ENCODE data around the gene COQ2. TPM values are rescaled to one million over a fixed set of nuclear protein-coding genes. Genes with fewer than 3 reads are reported as not detected.
A peak's percentile ranks its signal among the peaks of the same experiment; 100 is the strongest.

COQ2 gene
- total and polyA plus RNA-seq, 2 experiments from 2014 or later, result 21.1 to 25.3 TPM

DNA sequence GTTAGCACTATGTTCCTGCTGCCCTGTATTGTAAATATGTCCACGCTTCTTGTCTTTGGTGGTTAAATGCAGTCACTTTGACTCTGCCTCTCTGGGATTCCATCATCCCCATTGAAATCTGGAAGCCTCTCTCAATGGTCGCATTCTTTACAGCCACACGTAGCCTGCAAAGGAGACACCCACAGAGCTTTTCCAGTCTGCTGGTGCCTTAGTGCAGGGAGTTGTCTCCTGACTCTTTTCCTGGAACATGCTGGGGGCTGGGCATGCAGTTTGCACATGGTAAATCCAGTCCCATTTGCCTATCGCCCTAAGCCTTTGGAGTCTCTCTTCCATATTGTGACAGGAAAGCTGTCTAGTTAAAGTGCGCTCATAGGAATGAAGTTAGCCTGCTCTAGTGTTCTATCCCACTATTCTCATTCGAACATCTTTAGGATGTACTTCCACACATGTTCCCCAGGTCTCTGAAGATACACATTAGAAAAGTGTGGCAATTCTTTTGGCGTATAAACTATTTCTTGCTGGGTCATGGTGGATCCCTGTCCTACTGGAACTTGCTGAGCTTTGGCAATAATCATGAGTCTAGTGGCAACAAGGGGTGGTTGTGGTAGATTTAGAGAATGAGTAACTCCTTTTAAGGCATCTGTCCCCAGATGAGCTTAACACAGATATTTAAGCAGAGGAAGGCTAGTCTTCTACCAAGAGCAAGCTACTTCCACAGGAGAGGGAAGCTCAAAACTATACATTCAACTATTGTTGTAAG is 33.7 kb downstream of the COQ2 start:
- peak; percentile 17 for DNase-seq (ENCODE audit: low spot score)
- peaks cover 8% of the 10 kb centered on the region for H3K27me3 Mint-ChIP-seq (ENCODE audit: insufficient read depth, low read depth, poor library complexity)
- Histone ChIP-seq H3K27me3 (ENCODE audit: insufficient read depth) (no peaks in the 10 kb centered on the region), H3F3A (replicated peaks; ENCODE audit: low read depth) (no peaks in the 10 kb centered on the region), H3K4me2 (no peak overlapping the region), H4K20me1 (replicated peaks; ENCODE audit: insufficient read depth) (no peaks in the 10 kb centered on the region), H3K4me1 (ENCODE audit: insufficient read depth) (no peaks in the 10 kb centered on the region), H3K27ac (ENCODE audit: low read depth) (no peak overlapping the region), H3K36me3 (ENCODE audit: insufficient read depth) (no peaks in the 10 kb centered on the region), H3K79me2 (replicated peaks; ENCODE audit: insufficient read depth) (no peaks in the 10 kb centered on the region), H3K4me3 (no peak overlapping the region), H3K9me2 (ENCODE audit: insufficient read depth) (no peaks in the 10 kb centered on the region), H2AFZ (no peak overlapping the region)
- peaks cover 7% of the 10 kb centered on the region; the same call in 2 of the 3 replicates for H3K4me1 Mint-ChIP-seq
- H3K36me3 Mint-ChIP-seq (ENCODE audit: low read depth), result no peaks in the 10 kb centered on the region
- no peak overlapping the region for H3K4me3 Mint-ChIP-seq
- H3K27ac Mint-ChIP-seq, result peak overlapping the region; percentile 42; the same call in 1 of the 2 replicates
- ATAC-seq, result peak; percentile 46
- no peaks in the 10 kb centered on the region for H3K9me3 Mint-ChIP-seq
- TF ChIP-seq CREB1 (CRISPR knock-in tag; IDR thresholded peaks at IDR 0.05; ENCODE audit: low read depth) (no peak), JUNB (IDR thresholded peaks at IDR 0.05; ENCODE audit: unreplicated experiment) (no peak), STAT1 (IDR thresholded peaks at IDR 0.05; ENCODE audit: unreplicated experiment) (no peak), POLR2AphosphoS5 (IDR thresholded peaks at IDR 0.05; ENCODE audit: low read depth) (no peak), ZNF331 (CRISPR knock-in tag; IDR thresholded peaks at IDR 0.05; ENCODE audit: low read depth) (no peak), NANOG (IDR thresholded peaks at IDR 0.05; ENCODE audit: borderline replicate concordance) (no peak), ZNF114 (CRISPR knock-in tag; IDR thresholded peaks at IDR 0.05) (no peak), EZH2 (IDR thresholded peaks at IDR 0.05; ENCODE audit: low read depth, unreplicated experiment) (no peak), EZH2phosphoT487 (IDR thresholded peaks at IDR 0.05; ENCODE audit: unreplicated experiment) (no peak)
- TF ChIP-seq, protein P1, sequence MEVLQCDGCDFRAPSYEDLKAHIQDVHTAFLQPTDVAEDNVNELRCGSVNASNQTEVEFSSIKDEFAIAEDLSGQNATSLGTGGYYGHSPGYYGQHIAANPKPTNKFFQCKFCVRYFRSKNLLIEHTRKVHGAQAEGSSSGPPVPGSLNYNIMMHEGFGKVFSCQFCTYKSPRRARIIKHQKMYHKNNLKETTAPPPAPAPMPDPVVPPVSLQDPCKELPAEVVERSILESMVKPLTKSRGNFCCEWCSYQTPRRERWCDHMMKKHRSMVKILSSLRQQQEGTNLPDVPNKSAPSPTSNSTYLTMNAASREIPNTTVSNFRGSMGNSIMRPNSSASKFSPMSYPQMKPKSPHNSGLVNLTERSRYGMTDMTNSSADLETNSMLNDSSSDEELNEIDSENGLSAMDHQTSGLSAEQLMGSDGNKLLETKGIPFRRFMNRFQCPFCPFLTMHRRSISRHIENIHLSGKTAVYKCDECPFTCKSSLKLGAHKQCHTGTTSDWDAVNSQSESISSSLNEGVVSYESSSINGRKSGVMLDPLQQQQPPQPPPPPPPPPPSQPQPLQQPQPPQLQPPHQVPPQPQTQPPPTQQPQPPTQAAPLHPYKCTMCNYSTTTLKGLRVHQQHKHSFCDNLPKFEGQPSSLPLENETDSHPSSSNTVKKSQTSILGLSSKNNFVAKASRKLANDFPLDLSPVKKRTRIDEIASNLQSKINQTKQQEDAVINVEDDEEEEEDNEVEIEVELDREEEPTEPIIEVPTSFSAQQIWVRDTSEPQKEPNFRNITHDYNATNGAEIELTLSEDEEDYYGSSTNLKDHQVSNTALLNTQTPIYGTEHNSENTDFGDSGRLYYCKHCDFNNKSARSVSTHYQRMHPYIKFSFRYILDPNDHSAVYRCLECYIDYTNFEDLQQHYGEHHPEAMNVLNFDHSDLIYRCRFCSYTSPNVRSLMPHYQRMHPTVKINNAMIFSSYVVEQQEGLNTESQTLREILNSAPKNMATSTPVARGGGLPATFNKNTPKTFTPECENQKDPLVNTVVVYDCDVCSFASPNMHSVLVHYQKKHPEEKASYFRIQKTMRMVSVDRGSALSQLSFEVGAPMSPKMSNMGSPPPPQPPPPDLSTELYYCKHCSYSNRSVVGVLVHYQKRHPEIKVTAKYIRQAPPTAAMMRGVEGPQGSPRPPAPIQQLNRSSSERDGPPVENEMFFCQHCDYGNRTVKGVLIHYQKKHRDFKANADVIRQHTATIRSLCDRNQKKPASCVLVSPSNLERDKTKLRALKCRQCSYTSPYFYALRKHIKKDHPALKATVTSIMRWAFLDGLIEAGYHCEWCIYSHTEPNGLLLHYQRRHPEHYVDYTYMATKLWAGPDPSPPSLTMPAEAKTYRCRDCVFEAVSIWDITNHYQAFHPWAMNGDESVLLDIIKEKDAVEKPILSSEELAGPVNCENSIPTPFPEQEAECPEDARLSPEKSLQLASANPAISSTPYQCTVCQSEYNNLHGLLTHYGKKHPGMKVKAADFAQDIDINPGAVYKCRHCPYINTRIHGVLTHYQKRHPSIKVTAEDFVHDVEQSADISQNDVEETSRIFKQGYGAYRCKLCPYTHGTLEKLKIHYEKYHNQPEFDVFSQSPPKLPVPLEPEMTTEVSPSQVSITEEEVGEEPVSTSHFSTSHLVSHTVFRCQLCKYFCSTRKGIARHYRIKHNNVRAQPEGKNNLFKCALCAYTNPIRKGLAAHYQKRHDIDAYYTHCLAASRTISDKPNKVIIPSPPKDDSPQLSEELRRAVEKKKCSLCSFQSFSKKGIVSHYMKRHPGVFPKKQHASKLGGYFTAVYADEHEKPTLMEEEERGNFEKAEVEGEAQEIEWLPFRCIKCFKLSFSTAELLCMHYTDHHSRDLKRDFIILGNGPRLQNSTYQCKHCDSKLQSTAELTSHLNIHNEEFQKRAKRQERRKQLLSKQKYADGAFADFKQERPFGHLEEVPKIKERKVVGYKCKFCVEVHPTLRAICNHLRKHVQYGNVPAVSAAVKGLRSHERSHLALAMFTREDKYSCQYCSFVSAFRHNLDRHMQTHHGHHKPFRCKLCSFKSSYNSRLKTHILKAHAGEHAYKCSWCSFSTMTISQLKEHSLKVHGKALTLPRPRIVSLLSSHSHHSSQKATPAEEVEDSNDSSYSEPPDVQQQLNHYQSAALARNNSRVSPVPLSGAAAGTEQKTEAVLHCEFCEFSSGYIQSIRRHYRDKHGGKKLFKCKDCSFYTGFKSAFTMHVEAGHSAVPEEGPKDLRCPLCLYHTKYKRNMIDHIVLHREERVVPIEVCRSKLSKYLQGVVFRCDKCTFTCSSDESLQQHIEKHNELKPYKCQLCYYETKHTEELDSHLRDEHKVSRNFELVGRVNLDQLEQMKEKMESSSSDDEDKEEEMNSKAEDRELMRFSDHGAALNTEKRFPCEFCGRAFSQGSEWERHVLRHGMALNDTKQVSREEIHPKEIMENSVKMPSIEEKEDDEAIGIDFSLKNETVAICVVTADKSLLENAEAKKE (CRISPR knock-in tag; IDR thresholded peaks at IDR 0.05), result no peak
- TF ChIP-seq, protein P2, sequence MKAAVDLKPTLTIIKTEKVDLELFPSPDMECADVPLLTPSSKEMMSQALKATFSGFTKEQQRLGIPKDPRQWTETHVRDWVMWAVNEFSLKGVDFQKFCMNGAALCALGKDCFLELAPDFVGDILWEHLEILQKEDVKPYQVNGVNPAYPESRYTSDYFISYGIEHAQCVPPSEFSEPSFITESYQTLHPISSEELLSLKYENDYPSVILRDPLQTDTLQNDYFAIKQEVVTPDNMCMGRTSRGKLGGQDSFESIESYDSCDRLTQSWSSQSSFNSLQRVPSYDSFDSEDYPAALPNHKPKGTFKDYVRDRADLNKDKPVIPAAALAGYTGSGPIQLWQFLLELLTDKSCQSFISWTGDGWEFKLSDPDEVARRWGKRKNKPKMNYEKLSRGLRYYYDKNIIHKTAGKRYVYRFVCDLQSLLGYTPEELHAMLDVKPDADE (IDR thresholded peaks at IDR 0.05), result no peak
- TF ChIP-seq, protein P3, sequence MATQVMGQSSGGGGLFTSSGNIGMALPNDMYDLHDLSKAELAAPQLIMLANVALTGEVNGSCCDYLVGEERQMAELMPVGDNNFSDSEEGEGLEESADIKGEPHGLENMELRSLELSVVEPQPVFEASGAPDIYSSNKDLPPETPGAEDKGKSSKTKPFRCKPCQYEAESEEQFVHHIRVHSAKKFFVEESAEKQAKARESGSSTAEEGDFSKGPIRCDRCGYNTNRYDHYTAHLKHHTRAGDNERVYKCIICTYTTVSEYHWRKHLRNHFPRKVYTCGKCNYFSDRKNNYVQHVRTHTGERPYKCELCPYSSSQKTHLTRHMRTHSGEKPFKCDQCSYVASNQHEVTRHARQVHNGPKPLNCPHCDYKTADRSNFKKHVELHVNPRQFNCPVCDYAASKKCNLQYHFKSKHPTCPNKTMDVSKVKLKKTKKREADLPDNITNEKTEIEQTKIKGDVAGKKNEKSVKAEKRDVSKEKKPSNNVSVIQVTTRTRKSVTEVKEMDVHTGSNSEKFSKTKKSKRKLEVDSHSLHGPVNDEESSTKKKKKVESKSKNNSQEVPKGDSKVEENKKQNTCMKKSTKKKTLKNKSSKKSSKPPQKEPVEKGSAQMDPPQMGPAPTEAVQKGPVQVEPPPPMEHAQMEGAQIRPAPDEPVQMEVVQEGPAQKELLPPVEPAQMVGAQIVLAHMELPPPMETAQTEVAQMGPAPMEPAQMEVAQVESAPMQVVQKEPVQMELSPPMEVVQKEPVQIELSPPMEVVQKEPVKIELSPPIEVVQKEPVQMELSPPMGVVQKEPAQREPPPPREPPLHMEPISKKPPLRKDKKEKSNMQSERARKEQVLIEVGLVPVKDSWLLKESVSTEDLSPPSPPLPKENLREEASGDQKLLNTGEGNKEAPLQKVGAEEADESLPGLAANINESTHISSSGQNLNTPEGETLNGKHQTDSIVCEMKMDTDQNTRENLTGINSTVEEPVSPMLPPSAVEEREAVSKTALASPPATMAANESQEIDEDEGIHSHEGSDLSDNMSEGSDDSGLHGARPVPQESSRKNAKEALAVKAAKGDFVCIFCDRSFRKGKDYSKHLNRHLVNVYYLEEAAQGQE (IDR thresholded peaks at IDR 0.05; ENCODE audit: unreplicated experiment), result no peak
- TF ChIP-seq, protein P4, sequence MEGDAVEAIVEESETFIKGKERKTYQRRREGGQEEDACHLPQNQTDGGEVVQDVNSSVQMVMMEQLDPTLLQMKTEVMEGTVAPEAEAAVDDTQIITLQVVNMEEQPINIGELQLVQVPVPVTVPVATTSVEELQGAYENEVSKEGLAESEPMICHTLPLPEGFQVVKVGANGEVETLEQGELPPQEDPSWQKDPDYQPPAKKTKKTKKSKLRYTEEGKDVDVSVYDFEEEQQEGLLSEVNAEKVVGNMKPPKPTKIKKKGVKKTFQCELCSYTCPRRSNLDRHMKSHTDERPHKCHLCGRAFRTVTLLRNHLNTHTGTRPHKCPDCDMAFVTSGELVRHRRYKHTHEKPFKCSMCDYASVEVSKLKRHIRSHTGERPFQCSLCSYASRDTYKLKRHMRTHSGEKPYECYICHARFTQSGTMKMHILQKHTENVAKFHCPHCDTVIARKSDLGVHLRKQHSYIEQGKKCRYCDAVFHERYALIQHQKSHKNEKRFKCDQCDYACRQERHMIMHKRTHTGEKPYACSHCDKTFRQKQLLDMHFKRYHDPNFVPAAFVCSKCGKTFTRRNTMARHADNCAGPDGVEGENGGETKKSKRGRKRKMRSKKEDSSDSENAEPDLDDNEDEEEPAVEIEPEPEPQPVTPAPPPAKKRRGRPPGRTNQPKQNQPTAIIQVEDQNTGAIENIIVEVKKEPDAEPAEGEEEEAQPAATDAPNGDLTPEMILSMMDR (conservative IDR thresholded peaks at IDR 0.05; ENCODE audit: low read depth in 2 of 2), result no peak
